NCI-H1417 (cell line): Measurements from ENCODE around the gene PLCE1.
A peak's percentile ranks its signal among the peaks of the same experiment; 100 is the strongest.

Experiments
- DNase-seq, 3 experiments: peaks; one replicate each; lab custom pipeline; 2025; lab: John Stamatoyannopoulos, UW

The PLCE1 gene

DNA sequence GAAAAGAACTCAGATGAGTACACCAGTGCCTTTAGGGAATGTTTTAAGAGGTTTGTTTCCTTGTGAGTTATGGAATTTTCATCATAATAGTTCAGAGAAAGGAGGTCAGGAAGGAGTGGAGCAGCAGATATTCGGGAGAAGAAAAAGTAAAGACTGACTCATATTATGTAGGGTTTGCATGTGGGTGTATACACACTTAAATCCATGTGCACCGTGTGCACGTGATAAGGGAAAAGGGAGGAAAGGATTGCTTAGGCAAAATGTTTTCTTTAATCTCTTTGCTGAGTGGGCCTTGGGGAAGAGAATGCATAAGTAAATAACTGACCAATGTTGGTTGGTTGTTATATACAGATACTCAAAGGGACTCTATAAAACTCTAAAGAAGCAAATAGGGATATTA is 30.2 kb downstream of the PLCE1 start:
- no peak for DNase-seq

DNA sequence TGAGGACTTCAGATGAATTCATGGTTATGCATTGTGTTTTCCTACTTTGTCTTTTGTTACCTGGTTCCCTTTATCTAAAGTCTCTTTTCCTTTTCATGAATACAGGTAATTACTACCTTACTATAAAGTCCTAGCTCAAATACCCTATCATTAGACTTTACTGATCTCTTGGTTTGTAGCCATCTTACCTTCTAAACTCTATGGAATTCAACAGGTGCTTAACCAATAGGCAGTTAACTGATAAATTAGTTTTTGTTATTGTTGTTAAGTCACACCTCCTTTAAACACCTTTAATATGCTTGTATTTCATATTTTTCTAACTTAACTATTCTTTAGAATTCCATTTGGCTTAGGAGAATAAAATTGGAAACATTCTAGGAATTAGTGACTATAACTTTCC is 30.7 kb downstream of the PLCE1 start:
- no peak for DNase-seq

DNA sequence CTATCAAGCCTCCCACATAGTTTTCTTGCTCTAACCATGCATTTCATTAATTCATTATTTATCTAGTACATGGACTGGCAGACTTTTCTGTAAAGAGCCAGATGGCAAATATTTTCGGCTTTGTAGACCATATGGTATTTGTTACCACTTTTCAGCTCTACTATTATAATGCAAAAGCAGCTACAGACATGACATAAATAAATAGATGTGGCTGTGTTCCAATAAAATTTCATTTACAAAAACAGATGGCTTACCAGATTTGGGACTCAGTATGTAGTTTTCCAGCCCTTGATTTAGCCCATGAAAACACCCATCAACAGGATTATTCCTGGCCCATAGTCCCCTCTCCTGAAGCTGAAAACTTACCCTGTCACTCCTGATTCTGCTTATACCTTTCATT is 32.1 kb downstream of the PLCE1 start:
- DNase-seq = no peak

DNA sequence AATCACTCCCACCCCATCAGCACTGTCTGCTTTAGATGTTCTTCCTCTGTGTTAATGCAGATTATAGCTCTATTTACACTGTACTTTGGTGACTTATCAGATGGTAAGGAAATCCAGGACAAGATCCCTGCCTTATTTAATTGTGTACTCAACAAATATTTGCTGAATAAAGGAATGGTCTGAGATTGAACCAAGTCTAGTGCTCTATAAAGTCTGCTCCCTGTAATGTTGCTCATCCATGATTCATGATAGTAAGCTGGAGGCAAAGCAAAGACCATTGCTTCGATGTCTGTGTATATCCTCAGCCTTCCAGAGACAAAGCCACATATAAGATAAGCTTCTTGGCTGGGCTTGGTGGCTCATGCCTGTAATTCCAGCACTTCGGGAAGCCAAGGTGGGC is 33.5 kb downstream of the PLCE1 start:
- no peak for DNase-seq

DNA sequence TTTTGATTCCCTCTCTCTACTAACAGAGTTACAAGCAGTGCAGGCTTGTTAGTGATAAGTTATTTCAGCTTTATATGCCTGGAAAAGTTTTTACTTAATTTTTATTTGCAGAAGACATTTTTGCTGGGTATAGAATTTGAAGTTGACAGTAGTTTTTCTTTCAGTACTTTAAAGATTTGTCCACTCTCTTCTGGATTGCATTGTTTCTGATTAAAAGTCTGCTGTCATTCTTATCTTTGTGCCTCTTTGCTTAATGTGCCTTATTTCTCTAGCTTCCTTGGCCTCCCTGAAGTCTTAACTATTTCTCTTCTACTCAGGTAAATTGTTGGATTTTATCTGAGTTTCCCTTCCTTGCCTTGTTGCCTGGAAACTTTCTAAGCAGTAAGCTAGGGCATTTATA is 36.2 kb downstream of the PLCE1 start:
- no peak for DNase-seq

DNA sequence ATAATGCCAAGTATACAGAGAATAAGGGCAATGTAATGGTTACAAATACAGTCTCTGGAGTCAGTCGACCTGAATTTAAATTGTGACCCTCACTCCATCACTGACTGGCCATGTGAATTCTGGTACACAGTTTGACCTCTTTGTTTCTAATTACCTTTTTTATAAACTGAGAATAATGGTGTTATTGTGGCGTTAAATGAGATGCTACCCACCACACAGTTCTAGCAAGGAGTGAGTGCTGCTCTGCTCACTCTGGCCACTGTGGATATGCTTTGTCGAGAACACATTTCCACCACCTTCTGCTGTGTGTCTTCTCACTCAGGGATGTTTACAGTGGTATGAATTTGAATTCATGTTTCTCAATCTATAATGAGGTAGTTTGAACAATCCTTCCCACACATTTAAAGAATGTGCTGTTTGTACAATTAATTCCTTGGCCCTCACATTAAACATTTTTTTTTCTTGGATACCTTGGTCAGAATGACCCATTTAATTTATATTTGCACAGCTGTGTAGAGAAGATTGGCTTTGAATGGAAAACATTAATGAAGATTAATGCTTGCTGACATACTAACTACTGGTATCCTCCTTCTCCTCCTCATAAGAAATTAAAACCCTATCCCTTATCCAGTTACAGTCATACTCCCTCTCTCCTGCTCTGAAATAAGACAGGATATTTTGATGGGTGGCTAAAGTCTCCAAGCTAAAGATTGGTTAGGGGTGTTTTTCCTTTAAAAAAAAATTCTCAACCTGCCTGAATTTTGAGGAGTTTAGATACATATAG is 42.4 kb downstream of the PLCE1 start:
- peak in 1 of 3 experiments; percentile 59 for DNase-seq

DNA sequence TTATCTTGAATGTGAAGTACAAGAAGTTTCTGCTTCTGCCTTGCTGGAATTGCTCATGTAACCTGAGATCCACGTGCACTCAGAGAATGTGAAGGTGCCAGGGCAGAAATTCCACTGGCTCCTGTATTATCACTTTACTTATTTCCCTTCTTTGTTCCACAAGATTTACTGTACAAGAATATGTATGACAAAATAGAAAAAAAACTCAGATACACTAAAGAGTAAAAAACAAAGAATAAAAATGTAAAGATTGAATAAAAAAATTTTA is 43.0 kb downstream of the PLCE1 start:
- DNase-seq = no peak

DNA sequence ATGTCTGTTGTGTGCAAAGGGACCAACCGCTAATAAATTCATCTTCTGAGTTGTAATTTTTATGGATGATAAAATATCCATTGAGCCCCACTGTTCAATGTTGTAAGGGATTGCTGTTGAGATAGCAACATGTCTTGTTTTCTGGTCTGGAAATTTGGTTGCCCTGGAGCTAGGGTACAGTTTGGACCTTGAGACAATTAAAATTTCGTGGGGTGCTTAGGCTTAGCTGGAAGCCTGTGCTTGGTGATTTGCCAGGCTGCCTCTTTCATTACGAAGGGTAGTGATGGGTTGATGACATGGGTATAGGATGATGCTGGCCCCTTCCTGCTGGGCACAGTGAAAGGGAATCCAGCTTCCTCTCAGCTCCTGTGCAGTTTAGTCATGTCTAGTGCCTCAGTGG is 43.6 kb downstream of the PLCE1 start:
- DNase-seq = no peak

DNA sequence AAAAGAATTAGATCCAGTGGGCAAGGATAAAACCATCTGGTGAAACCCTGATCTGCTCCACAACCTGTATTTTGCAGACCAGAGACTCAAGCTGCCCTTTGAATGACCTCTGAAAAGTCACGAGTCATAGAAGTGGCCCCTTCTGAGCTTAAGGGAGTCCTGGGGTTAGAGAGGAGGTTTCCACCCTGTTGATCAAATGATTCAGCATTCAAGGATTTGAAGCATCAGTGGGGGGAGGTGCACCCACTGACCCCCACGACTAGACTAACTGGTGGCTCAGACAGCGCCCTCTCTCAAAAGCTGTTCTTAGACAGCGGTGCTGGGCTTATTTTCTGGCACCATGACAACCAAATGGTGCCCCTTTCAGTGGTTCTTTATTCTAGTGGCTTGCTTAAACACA is 44.3 kb downstream of the PLCE1 start:
- DNase-seq = no peak

DNA sequence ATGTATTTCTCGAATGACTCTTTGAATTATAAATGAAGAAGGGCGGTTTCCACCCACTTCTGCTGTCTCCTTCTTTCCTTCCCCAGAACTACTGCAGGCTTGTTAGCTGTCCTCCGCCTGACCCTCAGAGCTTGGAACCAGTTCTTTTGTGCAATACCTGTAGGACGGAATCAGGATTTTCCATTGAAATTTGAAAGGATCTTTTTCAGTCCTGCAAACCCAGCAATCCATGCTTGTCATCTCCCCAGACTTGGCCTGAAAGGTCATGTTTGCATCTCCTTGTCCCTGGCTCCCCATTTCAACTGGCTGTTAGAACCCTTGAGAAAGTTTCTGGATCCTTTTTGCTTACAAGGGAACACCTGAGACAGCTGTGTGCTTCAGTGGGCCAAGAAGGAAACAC is 47.5 kb downstream of the PLCE1 start:
- DNase-seq = no peak

DNA sequence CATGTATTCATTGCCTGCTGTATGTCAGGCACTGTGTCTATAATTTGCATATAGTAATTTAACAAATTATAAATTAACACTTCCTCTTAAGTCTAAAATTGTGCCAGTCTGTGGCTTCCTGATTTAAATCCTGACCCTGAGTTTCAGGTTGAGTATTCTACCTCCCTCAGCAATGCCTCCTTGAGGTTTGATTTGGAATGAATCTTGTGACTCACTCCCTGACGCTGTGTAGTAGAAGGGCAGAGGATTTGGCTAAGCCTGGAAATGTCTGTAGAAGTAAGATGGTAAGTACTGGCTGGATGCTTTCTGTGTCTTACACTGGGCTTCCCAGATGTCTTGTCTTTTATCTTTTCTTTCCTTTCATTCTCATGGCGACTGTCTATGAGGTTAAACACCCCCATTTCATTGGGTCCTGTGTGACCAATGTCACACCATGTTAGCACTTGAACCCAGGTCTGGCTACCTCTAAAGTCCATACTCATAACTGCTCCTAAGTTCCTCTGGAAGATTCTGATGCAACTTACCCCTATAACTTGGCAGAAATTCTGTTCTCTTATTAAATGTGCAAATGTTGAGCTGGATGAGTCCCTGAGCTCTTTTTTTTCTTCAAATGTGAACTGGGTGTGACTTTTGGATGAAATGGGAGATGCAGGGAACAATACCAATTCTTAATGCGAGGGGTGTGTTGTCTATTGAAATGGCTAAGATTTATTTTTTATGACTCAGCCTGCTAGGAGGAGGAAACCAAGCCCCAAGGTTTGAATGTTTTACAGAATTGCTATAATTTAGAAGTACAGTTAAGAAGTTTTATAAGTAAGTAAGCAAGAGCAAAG is 48.5 kb downstream of the PLCE1 start:
- no peak for DNase-seq

DNA sequence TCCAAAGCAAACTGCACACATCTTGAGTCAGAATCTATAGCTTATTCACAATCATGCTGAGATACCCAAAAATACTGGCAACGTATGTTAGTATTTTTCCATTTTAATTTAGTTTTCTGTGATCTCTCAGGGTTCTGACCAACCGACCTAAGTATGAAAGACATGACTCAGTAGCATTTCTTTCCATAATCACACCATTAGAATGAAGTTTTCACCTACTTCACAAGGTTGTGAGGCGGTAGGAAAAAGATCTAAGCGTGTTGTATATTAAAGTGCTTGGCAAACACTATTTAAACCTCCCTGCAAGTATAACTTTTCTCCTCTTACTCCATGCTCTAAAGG is 49.1 kb downstream of the PLCE1 start:
- no peak for DNase-seq
